GM12892 (cell line): ENCODE measurements around the gene IL27RA.

Source experiments
- POLR2A ChIP-seq: IDR thresholded peaks from 2 replicates; pipeline ENCODE4 v1.6.1; 2011; ENCODE audit warnings: low read depth, low read length, control low read depth
- TAF1 ChIP-seq: IDR thresholded peaks from 2 replicates; pipeline ENCODE4 v1.6.1; 2011; ENCODE audit warnings: low read depth, mild to moderate bottlenecking, control low read depth, low read length, borderline replicate concordance

DNA sequence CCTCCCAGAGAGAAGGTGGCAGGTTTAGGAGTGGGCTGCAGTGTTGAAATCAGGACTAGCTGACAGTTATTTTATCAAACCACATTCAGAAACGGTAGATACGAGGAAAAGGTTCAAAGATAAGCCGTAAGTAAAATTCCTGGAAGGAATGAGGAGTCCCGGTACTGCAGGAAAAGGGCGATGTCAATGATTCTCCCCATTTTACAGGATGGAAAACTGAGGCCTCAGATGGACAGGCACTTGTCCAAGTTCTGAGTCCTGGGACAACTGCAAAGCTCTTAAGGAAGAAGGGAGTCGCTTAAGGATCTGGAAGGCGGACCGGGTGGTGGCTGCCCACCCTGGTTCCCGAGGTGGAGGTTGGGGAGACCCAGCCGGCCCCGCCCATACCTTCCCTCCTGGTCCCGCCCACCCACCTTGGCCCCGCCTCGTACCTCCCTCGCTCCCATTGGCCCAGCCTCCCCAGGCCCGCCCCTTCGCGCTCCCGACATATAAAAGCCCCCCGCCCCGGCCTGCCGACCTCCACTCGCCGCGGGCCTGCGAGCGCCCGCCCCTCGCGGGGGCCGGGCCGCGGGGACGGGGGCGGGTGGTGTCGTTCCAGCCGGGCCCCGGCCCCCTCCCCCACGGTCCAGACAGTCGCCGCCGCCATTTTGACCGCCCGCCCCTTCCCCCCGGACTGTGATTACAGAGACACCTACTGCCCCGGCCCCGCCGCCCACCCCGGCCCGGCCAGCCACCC, 26.0 kb upstream of the IL27RA start:
- TF ChIP-seq POLR2A (peak; percentile 69; the same call in 1 of the 2 replicates), TAF1 (no peak)
